Fibroblast of skin of back (primary cell): ENCODE data around the gene KIAA0825.
"Not testable (repeated sequence)": the region's sequence is repeated elsewhere in the genome, so short reads cannot be mapped to it uniquely, and the experiment has no call there.

Experiments
- DNase-seq: peaks from one replicate; pipeline ENCODE4 v3.0.0-alpha.2; 2013

The KIAA0825 gene

DNA sequence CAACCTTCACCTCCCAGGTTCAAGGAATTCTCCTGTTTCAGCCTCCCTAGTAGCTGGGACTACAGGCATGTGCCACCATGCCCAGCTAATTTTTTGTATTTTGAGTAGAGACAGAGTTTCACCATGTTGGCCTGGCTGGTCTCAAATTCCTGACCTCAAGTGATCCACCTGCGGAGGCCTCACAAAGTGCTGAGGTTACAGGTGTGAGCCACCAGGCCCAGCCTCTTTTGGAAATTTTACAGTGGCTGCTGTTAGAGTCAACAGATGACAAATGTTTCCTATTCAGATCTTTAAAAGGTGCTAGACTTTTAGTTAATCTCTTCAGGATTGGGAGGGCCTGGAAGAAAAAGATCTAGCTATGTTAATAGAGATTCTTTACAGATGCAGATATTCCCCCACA, 45.1 kb downstream of the KIAA0825 start:
- not testable (repeated sequence) for DNase-seq

DNA sequence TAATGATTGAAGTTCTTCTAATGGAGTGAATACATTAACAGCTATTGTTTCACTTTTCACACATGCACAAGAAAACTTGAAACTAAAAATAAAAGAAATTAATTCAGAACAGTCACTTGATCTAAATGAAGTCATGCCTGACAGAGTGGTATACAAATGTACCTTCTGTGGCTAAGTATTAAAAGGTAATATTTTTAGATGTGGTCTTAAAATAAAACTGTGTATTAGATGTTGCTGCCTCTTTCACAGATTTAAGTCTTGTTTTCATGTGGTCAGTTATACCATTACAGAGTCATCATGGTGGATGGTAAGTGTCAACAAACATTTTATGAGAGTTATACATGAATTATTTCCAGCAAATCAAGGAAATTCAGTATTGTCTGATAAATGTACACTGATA, 47.0 kb downstream of the KIAA0825 start:
- DNase-seq, result no peak

DNA sequence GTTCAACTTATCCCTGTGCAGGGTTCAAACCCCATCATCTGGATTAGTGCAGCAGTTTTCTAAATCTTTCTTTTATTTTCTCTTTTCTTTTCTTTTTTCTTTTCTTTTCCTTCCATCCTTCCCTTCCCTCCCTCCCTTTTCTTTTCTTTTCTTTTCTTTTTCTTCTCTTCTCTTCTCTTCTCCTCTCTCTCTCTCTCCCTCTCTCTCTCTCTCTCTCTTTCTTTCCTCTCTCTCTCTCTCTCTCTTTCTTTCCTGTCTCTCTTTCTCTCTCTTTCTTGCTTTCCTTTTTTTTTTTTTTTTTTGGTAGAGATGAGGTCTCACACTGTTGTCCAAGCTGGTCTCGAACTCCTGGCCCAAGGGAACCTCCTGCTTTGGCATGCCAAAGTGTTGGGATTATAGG, 53.6 kb downstream of the KIAA0825 start:
- no peak for DNase-seq

DNA sequence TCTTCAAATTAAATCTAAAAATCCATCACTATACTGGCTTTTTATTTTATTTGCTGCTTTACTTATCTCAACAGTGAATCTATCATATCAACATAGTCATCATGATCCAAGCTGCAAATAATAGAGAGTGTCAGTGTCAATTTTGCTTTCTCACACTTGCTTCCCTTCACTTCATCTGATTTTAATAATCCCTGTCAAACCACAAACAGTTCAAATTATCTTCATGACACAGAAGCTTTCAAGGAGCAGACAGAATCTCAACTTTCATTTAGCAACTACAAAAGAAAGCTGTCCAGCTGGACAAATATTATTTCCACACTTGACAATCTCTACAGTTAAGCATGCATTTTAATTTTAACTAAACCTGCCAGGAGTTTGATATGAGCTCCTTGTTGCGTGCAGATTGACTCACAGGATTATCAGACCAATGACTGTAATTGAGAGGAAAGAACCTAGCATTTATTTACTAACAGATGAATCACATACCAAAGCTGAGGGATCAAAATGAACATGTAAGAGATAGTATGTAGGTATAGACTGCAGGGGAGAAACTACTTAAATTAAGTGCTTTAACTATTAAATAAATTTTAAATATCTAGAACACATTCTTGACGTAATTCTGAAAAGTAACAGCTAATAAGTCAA, 56.0 kb downstream of the KIAA0825 start:
- DNase-seq, result no peak

DNA sequence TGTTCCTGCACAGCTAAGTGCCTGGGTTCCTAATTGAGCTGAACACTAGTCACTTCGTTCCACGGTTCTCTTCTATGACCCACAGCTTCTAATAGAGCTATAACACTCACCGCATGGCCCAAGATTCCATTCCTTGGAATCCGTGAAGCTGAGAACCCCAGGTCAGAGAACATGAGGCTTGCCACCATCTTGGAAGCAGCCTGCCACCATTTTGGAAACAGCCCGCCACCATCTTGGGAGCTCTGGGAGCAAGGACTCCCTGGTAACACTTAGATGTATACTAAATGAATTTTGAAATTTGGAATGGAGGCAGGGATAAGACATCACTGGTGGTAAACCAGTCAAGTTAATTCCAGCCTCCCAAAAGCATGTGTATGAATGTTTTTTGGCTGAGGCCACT, 60.4 kb downstream of the KIAA0825 start:
- no peak for DNase-seq

DNA sequence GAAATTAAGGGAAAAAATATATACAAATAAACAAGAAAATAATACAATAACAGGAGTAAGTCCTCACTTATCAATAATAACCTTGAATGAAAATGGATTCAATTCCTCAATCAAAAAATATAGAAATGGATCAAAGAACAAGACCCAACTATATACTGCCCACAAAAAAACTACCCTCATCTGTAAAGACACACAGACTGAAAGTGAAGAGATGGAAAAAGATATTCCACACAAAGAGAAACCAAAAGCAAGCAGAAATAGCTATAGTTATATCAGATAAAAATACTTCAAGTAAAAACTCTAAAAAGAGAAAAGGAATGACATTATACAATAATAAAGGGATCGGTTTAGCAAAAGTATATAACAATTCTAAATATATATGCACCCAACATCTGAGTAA, 66.5 kb downstream of the KIAA0825 start:
- no peak for DNase-seq

DNA sequence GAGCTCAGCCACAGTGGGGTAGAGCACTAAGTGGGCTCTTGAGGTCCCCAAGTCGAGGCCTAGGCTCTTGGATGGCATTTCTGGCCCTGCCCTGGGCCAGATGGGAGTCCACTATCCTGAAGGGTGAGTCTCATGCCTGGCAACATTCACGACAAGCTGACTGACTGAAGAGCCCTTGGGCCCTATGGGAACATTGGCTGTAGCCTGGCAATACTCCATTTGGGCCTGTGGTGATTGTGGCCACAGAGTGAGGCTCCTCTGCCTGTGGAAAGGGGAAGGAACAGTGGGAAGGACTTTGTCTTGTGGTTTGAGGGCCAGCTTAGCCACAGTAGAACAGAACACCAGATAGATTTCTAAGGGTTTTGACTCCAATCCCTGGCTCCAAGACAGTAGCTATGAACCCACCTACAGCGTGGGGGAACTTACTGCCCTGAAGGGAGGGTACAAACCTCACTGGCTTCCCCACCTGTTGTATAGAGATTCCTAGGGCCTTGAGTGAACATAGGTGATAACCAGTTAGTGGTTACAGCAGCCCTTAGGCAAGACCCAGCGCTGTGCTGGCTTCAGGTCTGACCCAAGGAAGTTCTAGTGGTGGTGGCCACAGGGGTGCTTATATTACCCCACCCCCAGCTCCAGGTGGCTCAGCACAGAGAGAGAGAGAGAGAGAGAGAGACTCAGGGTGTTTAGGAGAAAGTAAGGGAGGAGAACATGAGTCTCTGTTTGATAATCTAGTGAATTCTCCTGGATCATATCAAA, 72.4 kb downstream of the KIAA0825 start:
- DNase-seq, result no peak

DNA sequence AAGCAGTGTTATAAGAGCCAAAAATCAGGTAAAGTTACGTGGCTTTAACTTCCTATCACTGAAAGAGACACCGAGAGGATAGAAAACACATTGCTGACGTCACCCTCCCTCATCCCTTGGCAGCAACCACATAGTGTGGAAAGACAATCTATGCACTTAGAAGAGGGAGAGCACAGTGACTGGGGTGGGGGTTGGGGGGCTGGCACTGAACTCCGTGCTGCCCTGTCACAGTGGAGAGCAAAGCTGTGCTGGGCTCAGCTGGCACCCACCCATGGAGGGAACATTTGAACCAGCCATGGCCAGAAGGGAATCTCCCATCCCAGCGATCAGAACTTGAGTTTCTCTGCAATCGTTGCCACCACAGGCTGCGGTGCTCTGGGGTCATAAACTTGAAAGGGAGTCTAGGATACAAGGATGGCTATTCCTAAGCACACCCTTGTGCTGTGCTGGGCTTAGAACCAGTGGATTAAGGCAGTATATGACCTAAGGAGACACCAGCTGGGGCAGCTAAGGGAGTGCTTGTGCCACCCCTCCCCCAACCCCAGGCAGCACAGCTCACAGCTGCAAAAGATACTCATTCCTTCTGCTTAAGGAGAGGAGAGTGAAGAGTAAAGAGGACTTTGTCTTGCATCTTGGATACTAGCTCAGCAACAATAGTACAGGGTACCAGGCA, 73.4 kb downstream of the KIAA0825 start:
- no peak for DNase-seq

DNA sequence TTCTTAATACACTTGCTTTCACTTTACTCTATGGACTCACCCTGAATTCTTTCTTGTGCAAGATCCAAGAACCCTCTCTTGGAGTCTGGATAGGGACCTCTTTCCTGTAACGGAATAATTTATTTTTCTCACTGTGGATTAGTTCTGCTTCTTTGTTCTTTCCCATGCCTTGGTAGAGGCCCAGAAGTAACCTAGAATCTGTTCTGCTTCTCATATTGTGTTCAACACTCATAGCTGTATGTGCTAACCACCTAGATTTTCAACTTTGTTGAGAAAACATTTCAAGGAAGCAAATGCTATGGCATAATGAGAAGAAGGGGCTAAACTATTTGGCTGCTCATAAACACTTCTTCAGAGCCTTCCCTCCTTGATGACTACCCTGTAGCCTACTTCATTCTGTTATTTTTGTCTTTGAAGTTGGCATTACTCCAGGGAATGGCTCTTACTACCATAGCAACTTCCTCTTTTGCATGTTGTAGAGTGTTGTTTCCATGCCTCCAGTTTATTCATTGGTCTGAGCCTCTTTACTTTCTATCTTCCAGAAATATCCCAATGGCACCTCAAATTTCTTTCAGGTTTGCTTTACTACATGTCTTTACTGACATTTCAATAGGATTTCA, 74.3 kb downstream of the KIAA0825 start:
- DNase-seq, result peak; percentile 33

DNA sequence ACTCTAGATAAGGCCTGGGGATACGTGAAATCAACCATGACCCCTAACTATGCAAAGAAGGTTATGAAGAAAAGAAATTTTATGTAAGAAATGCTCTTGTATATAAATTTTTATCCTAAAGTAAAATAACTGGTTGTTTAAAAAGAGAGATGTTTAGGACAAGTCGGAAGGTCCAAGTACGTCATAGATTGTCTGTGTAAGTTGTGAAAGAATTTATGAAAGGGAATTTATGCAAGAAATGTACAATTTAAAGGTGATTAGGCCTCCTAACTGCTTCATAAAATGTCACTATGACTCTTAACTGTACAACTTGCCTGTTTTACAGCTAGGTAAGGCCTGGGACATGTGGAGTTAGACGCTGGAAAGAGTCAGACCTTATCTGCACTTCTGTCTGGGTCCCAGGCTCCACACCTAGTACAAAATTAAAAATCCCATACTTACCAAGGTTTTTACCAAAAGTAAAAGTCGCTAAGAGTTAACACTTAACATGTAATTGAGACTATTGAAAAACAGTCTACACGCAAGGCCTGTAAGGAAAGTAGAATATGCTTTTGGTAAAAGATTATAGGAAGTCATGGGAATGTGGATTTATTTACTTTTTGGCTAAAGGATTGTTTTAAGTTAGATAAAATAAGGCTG, 77.4 kb downstream of the KIAA0825 start:
- DNase-seq, result no peak

DNA sequence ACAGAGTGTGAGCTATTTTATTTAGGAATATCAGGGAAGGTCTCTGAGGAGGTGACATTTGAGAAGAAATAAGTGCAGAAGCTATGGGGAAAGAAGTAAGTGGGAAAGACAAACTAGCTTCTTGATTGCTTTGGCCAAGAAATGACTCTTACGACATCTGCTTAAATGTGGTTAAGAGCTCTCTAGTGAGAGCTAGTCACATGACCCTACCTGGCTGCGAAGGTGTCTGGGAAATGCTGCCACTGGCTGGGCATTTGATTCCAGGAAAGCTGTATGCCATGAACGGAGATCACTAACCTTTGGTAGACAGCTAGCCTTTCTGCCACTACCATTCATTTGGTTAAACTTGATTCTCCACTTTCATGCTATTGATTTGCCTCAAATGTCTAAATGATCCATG, 80.1 kb downstream of the KIAA0825 start:
- no peak for DNase-seq

DNA sequence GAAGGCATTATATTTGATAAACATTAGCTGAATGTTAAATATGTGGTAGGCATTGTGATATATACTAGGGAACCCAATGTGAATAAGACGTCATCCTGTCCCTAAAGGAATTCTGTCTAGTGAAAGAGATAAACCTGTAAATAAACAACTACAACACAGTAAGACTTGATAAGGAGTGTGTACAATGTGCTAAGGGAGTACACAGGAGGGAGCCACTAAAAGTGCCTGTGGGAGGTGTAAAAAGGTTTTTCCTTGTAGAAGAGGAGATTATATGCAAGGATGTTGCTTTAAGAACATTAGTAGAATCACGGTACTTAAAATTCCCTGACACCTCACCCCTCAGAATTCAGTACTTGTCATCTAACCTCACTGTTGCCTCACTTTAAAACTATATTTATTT, 91.7 kb downstream of the KIAA0825 start:
- no peak for DNase-seq

DNA sequence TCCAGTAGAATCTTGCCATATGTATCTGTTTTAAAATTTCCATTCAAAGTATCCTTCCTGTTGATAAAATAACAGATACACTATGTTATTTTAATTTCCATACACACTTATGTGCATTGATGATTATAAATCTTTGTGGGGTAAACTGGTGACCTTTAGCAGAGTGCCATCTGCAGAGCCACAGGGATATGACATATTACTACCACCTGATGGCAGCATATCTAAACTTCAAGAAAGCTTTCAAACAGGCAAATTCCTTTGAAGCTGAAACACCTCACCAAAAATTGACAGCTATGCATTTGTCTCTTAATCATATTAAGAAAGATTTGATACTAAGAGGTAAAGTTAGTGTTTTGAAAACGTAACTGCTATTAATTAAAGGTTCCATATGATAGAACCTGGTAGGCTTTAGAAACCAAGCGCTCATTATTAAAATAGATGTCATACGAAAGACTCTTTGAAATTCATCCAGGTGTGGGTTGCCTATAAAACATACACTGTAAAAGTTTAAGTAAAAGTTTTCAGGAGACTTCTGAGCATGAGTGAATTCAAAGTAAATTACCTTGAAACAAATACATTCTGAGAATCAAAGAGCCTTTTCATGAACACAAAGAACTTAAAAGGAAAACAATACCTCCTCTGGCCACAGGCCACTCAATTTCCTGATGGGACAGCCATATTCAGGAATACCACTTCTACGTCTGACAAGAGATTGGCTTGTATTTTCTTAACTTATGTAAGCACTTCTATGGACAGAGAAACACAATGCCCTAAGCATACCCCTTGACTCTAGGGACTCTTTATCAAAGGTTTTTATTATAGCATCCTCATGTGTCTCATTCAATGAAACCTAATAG, 93.3 kb downstream of the KIAA0825 start:
- DNase-seq, result peak; percentile 25

DNA sequence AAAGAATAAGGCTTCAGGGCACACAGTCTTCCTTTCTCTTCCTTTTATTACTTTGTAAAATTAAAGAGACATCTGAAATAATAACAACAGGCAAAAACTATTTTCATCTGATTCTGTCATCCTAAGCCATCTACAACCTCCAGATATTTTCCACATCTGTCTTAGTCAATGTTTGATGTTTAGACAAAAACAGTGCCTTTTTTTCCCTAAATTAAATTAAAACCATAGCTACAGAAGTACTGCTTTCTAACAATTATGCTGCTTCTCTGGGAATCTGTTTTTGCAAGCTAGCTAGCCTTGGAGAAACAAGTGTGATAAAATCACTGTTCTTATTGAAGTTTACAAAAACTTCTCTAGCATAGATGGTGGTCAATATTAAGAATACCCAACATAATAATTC, 95.4 kb downstream of the KIAA0825 start:
- DNase-seq, result no peak

DNA sequence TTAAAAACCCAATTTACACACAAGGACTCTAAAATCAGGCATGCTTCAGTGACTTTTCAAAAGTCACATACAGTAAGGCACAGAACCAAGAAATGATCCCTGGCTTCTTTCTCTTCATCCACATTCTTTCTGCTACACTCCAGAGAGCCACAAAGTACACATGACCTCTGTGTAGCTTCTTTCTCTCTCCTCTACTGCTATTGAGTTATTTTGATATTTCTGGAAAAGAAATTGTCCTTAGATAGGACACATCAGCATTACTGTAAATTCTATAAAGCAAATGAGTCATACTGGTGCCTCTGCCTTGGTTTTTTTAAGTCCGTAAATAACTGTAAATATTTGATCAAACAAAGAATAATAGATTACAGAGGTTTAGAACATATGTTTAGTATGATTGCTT, 96.3 kb downstream of the KIAA0825 start:
- peak; percentile 41 for DNase-seq

DNA sequence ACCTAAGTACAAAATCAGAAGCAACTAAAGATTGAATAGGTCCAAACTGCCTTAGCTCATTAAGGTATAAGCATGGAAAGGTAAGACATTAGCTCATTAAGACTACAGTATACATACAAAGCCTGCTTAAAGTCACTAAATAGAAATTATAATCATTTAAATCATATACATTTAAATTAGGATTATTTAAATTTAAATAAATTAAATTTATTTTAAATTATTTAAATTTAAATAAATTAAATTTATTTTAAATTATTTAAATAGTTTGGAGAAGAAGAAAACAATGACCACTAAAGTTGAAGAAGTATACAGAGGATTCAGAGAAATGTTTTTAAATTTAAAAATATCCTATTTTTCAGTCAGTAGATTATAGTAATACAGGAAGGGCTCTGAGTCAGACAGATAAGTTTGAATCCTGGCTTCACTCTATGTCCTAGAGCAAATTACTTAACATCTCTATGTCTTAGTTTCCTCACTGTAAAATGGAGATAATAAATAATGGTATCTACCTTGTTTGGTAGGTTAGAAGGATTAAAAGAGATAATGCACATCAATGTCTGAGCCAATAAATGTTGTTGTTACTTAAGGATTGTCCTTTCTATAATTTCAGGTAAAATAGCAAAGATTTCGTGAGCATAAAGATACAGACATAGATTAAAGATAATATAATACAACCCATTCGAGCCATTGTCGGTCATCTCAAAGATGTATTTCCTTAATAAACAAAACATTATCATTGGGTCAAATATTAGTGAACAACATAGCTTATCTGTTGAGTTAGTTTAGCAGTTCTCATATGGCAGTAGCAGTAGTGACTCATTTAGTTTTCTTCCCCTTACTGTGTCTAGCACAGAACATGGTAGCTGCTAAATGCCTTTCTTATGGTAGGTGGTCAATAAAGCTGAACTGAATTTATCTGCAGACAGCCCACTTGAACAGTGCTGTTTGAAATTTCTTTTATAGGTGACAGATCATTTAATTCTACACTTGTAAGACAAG, 100.6 kb downstream of the KIAA0825 start:
- no peak for DNase-seq

DNA sequence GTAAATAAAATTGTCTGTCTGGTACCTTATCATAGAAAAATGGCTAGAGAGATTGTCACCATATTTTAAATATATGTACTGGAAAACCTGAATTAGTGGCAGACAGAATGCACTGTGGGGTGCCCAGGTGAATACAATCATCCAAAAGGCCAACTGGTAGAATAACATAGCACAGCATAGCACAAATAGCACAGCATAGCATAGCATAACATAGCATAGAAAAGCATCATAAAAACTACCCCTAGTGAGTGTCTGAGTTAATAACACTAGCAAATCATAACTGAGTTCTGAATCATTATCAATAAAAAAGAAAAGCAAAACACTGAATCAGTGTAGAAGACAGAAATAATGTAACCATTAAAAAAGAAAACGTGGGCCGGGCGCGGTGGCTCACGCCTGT, 102.3 kb downstream of the KIAA0825 start:
- DNase-seq, result no peak

DNA sequence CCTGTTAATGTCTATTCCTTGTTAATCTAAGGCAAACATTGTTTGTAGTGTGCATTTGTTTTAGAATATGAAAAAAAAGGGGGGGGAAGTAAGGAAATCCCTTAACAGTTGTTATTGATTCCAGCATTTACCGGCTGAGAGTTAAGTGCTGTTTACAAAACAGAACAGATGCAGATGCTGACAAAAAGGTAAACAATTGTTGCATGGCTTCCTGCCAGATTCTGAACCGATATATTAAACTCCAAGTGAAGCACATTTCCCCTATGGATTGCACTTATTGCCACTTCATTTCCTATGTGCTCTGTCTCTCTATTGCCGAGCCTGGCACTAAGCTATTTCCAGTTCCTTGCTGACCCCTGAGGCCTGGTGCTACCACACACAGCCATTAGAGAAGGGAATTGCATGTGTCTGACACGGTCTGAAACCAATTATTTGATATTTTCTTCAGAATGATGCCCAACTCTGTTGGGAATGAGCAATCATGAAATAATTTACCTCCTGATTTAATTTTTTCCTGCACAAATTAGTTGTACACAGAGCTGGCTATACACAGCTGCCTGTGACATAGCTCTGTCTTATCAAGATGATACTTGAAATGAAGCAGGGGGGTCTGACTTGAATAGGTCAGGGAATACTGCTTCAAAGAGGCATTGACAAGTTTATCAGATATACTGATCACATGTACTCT, 109.8 kb downstream of the KIAA0825 start:
- no peak for DNase-seq

DNA sequence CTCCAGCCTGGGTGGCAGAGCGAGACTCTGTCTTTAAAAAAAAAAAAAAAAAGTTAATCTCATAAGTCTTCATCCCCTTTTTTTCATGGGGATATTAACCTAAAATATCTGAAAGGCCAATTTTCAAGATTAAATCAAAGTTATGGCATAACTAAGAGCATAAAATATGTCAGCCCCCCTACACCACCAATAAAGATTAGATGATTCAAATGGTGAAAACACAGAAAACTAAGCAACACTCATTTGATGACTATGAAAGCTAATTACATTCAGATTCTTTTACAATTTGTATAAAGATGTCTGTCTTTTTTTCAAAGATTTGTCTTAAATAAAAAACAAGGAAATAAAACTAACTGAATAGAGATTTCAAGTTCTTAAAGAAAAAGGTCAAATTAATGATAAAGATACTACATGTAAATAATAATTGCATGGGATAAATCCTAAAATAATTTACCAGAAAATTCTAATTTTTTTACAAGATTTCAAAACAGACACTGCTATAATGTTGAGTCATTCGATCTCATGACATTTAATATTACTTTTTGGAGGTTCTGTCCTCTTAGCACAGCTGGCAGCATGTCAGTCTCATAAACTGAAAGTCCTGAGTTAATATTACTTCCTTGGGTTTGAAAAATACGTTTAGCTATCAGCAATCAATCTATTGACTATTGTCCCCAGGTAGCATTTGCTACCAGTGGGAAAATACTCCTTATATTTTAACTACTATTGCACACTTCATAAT, 112.9 kb downstream of the KIAA0825 start:
- DNase-seq, result no peak
